Measurements from ENCODE around the gene SLC25A18. TPM values are rescaled to one million over a fixed set of nuclear protein-coding genes. Genes with fewer than 3 reads are reported as not detected.

The SLC25A18 gene
- total RNA-seq, 2 experiments from 2014 or later = not detected

Other genes starting within 250 kb of the SLC25A18 start
- under 1 TPM in 1 of 2 experiments, not detected in 1; 0.17 TPM for gene CECR2, start 194.0 kb upstream of the SLC25A18 start, total RNA-seq
- gene ATP6V1E1, start 65.3 kb downstream of the SLC25A18 start, total RNA-seq = 10 to 100 TPM; 74.5 to 75.5 TPM
- gene BCL2L13, start 75.3 kb downstream of the SLC25A18 start, total RNA-seq = 10 to 100 TPM; 32.2 to 32.6 TPM
- 10 to 100 TPM; 53.0 to 63.7 TPM for gene BID, start 211.0 kb downstream of the SLC25A18 start, total RNA-seq